Activated effector memory CD4-positive, alpha-beta T cell treated with anti-CD3 and anti-CD28 coated beads, Interleukin-2, amount 50 U/mL, for 16 hours (primary cell): ENCODE data around the gene MEF2D.

Source experiments
- DNase-seq: peaks from one replicate; pipeline ENCODE4 v3.0.0-alpha.2; 2020

MEF2D gene

GRCh38 chr1:156499194-156499841 lies 1.3 kb downstream of the MEF2D start:
- DNase-seq: no peak

DNA sequence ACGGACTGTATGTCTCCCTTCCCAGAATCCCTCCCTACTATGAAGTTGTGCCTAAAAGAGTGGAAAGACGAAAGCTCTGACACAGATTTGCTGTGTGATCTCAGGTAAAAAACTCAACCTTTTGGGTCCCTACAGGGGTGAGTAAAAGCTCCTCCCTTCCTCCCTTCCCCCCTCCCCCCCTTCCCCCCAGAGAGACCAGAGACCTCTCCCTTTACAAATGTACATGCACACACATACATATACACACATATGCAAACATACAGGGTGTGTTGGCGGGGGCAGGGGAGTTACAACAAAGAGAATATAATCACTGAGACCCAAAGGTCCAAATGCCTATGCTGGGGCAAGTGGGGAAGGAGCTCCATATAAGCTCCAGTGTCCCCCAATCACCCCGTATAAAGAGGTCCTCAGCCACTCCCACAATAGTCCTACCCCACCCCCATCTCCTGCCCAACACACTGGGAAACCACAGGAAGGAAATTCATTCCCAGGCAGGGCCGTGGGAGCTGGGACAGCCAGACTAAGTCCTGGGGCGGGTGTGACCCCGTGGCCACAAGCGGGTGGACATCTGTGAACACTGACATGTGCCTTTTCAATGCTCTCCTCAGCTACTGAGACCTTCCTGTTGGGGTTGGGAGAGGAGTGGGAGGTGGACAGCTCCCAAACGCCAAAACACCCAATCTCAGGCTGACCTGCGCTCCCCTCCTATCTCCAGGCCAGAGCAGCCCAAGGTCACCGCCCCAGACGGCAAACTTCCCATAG lies 2.0 kb downstream of the MEF2D start:
- DNase-seq: no peak

DNA sequence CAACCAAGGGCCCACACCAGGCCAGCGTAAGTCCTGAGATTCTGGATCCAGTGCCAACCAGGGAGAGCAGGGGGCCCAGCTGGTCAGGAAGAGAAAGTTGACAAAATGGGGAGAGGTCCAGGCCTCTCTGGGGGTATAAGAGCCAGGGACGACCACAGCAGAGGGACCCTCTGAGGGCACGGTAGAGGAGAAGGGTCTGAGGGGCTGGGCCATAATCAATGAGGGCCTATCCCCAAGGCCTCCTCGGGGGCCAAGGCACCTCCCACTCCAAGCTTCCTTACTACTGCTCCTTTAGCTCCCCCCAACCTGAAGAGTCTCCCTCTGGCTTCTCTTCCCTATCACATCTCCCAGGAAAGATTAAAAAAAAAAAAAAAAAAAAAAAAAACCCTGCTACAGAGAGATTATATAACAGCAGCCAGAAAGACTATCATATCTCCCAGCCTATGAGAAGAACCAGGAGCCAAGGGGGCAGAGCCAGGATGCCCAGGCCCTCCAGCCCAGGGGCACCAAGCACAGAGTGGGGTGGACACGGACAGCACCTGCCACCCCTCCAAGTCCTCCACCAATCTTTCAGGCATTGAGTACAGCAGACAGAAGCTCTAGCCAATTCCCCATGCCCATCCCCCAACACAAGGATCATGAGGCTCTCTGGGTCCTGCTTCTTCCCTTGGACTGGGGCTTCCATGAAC lies 2.7 kb downstream of the MEF2D start:
- no peak for DNase-seq

DNA sequence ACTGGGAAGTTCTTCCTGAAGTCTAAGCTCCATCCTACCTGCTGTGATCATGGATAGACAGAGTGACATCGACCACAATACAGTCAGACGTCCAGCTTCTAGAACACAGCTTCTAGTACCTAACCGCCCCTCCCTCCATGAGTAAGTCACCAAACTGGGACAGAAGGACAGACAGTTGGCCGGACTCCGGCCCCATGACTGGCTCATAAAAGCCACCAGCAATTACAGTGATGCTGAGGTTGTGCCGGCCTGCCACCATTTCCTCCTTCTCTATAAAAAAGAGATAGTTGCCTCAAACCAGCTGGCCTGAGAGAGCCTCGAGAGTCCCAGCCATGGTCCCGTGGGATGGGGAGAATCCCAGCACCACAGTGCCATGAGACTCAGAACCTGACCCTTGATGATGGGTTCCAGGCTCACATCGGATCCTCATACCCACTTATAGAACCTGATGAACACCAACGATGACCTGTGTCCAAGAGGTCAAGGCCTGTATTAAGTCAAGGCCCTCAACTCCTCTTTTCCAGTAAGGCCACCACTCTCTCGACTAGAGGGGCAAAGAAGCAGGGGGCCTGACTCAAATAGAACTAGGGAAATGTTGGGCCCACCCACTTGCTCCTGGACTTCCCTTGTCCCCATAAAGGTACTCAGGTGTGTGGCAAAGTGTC lies 3.4 kb downstream of the MEF2D start:
- no peak for DNase-seq

- DNase-seq: no peak
Measured at GRCh38 chr1:156496211-156496761, 4.3 kb downstream of the MEF2D start.

DNA sequence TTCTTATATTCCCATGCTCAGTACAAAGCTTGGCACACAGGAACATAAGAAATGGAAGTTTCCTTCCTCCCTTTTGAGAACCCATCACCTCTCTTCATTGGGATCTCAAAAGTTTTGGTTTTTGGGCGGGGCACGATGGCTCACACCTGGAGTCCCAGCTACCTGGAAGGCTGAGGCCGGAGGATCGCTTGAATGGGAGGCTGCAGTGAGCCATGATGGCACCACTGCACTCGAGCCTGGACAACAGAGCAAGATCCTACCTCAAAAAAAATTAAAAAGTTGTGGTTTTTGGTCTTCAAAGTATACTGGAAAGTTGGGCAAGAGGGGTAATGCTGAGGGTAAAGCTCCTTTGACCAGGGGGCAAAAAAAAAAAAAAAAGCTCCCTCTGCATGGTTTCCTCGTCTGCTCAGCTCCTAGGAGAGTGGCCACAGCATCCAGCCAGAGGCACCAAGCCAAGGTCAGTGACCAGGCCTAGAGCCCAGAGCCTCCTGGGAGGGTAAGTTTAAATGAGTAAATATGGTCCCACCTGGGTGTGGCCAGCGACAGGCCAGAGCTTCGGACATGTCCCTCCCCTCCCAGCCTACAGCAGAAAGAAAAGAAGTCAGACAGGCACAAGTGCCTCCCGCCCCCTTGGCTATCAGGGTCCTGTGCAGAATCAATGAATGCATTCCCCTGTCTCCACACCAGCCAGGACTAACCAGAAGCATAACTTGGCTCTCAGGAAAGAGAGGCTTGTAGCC lies 5.0 kb downstream of the MEF2D start:
- DNase-seq: no peak

DNA sequence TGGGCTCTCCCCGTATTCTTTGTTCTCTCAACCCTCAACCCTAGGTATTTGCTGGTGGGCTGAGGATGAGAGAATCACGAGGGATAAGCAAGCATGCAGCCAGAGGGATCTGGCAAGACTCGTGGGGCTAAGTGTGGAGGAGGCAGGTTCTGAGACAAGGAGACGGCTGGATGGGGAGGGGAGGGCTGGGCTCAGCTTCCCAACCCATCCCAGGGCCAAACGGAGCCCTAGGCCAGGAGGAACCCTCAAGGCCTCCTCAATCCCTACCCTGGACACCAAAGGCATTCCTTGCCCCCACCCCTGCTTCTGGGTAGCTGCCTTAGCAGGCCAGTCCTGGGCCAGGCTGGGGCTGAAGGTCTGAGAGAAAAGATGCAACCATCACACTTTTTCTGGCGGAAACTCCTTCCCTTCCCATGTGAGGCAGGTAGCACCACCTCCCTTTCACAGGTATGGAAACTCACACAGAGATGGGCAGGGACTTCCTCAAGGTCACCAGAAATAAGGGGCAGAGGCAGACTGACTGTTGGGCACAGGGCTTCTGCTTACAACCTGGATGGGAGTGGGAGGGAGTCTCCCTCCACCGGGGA lies 6.2 kb downstream of the MEF2D start:
- no peak for DNase-seq

GRCh38 chr1:156493742-156494141 lies 6.8 kb downstream of the MEF2D start:
- DNase-seq: no peak

- no peak for DNase-seq
Measured at GRCh38 chr1:156493154-156493631, 7.4 kb downstream of the MEF2D start.

DNA sequence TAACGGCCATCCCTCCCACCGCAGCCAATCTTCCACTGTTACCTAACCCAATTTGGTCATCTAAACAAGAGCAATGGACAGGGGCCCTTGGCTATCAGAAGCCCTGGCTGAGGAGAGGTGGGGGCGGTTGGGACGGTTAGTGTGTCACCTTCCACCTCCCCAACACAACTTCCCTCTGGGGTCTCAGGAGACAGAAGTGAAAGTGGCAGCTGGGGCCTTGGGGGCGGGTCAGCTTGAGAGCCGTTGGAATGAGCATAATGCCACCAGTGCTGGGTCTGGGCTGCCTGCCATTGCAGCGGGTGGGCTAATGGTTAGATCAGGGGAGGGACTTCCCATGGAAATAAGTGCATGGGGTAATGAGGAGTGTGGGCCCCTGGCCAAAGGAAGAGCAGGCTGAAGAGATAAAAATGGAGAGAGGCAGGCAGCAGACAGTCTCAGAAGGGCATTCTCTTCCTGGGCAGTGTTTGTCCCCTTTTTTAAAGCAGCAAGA lies 7.9 kb downstream of the MEF2D start:
- peak; percentile 62 for DNase-seq

GRCh38 chr1:156492013-156492590 lies 8.5 kb downstream of the MEF2D start:
- no peak for DNase-seq

DNA sequence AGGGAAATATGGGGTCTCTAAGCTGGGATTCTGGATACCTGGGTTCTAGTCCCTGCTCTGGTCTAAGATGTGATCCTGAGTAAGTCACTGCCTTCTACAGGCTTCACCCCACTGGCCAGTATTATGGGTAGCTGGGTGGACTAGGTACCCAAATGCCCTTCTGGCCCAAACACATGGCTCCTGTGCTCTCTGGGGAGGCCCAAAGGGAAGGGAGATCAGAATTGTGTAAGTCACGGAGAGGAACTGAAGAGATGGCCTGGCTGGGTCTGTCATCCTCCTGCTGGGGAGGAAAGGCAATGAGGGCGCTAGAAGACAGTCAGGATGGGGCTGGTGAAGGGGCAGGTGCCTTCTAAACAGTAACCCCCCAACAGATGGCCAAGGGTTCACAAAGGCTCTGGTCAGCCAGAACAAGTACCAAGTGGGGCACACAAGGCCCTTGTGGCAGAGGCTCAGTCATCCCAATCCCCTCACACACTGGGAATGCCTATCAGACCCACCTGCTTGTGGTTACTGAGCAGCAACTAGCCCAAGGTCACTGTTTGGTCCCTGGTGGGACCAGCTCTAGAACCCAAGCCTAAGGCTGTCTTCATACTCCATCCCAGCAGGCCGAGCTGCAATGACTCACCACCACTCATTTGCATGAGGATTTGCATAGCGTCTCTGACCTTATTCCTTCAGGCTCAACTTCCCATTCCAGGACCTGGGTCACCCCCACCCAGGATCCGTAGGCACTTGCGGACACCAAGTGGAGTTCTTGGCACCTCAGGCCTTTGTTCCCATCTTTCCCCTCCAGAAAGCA lies 9.2 kb downstream of the MEF2D start:
- no peak for DNase-seq

- no peak for DNase-seq
Measured at GRCh38 chr1:156490401-156491032, 10.1 kb downstream of the MEF2D start.

DNA sequence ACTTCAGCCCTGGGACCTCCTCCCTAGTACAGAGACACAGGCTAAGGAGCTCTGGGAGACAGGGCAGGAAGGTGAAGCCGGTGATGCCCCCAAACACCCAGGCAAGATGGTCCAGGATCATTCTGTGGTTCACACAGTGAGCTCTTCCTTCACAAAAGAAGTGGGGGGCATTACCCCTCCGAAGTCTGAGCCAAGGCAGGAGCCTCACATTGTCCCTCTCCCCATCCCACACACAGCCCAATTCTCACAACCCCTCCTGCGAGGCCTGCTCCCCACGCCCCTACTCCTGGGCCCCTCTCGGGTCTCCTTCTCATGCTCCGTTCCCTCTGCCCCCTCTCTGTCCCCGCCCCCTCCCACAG lies 10.7 kb downstream of the MEF2D start:
- DNase-seq: no peak

DNA sequence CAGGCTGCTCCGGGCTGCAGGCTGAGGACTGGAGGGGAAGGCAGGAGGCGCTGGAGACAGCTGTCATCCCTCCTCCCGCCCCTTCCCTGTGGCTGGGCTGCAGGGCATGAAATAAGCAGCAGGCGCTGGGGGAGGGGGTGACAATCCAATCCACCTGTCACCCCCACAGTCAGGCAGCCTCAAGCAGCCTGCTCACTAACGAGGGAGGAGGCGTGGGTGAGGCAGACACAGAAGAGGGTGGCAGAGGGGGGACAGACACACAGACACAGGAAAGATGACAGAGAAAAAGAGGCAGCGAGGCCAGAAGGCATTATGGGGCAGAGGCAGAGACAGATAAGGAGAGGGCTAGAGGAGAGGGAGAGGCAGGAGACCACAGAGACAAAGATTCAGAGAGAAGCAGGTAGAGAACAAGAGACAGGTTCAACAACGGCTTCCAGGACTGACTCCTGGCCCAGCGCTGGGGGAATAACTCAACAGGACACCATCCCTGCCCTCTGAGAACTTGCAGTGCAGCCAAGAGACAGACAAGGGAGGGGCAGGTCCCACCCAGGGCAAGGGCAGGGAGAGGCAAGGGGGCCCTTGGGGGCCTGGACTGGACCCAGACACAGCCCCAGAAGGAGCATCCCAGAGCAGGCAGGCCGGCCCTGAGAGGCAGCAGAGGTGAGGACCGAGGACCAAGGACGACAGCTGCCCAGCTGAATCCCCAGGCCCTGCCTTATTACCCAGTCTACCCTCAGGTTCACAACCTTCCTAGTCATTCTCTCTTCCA lies 11.2 kb downstream of the MEF2D start:
- peak; percentile 75 for DNase-seq

DNA sequence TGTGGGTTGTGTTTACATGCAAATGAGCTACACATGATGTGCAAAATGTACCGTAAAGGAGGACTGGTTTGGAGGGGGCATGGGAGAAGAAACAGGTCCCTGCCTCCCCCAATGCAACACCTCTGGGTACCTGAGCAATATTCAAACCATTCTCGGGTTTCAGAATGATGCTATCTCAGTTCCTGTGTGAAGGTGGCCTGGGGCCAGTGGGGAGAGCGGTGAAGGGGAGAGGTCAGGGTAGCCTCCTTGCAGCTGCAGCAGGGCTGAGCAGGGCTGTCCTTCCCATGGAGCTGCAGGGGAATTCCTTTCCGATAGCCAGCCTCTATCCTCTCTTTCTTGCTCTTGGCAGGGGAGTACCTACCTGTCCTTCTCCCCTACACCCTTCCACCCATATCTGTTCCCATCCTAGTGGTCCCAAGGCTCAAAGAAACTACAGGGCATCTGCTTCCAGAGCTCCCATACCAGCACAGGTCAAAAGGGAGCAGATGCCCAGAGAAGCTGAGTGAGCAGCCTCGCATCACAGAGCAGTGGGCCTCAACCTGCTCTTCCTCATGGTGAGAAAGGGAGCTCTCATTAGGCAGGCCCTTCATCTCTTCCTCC lies 11.9 kb downstream of the MEF2D start:
- DNase-seq: no peak

DNA sequence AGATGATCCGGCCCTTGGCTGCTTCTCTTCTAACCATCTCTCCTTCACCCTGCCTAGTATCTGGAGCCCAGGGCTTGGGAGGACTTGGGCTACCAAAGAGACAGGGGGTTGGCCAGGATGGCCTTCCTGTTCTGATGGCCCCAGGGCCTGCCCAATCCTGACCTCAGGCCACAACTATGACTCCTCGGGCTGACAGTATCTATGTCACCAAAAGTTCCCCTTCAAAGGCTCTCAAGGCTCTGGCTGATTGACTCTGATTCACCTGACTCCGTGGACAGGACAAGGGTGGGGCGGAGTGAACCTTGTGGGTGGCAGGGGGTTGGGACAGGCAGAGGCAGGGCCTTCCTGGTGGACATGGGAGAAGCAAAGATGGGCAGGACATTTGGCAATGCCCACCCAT lies 12.7 kb downstream of the MEF2D start:
- DNase-seq: no peak

- DNase-seq: no peak
Measured at GRCh38 chr1:156486421-156487344, 13.9 kb downstream of the MEF2D start.
